GM23338 (cell line): ENCODE data around the gene RNF32. TPM values are rescaled to one million over a fixed set of nuclear protein-coding genes. Genes with fewer than 3 reads are reported as not detected.

ENCODE experiments used
- ATAC-seq: fragments of 200-7000 bp; cut with Tn5 transposase; 3 replicates; pipeline ENCODE4 v1.9.1; 2020
- DNase-seq: peaks from one replicate; pipeline ENCODE4 v3.0.0-alpha.2; 2015; ENCODE audit warnings: low spot score
- H2AFZ ChIP-seq: fragments of 200-600 bp; sonication (generic); 2 replicates; pipeline ENCODE4 v1.8.0; 2016; ENCODE audit warnings: antibody characterized with exemption, mild to moderate bottlenecking, moderate library complexity
- H3F3A ChIP-seq: fragments of 200-600 bp; sonication (generic); replicated peaks from 2 replicates; pipeline ENCODE4 v1.8.0; 2017; ENCODE audit warnings: antibody characterized with exemption, mixed run types, low read depth
- H3K27ac ChIP-seq: fragments of 200-600 bp; sonication (generic); 2 replicates; pipeline ENCODE4 v1.6.1; 2016; ENCODE audit warnings: low read depth
- H3K27me3 ChIP-seq: fragments of 200-600 bp; sonication (generic); 2 replicates; pipeline ENCODE4 v1.8.0; 2016; ENCODE audit warnings: mild to moderate bottlenecking, mixed run types, moderate library complexity; ENCODE audit not compliant: insufficient read depth
- H3K36me3 ChIP-seq: fragments of 200-600 bp; sonication (generic); 2 replicates; pipeline ENCODE4 v1.8.0; 2016; ENCODE audit warnings: mild to moderate bottlenecking; ENCODE audit not compliant: insufficient read depth
- H3K4me1 ChIP-seq: fragments of 200-600 bp; sonication (generic); 2 replicates; pipeline ENCODE4 v1.8.0; 2016; ENCODE audit warnings: mild to moderate bottlenecking, moderate library complexity; ENCODE audit not compliant: insufficient read depth
- H3K4me2 ChIP-seq: fragments of 200-600 bp; sonication (generic); 2 replicates; pipeline ENCODE4 v1.7.1; 2017; ENCODE audit warnings: mixed run types
- H3K4me3 ChIP-seq: fragments of 200-600 bp; sonication (generic); 2 replicates; pipeline ENCODE4 v1.6.1; 2016; ENCODE audit warnings: mixed run types
- H3K79me2 ChIP-seq: fragments of 200-600 bp; sonication (generic); replicated peaks from 2 replicates; pipeline ENCODE4 v1.8.0; 2017; ENCODE audit warnings: mild to moderate bottlenecking; ENCODE audit not compliant: insufficient read depth
- H3K9me2 ChIP-seq: fragments of 200-600 bp; sonication (generic); 2 replicates; pipeline ENCODE4 v1.8.0; 2017; ENCODE audit not compliant: insufficient read depth
- H4K20me1 ChIP-seq: fragments of 200-600 bp; sonication (generic); replicated peaks from 2 replicates; pipeline ENCODE4 v1.8.0; 2017; ENCODE audit warnings: mild to moderate bottlenecking; ENCODE audit not compliant: insufficient read depth
- H3K27ac Mint-ChIP-seq: 2 replicates; pipeline ENCODE4 v1.8.0; 2020; ENCODE audit warnings: inconsistent platforms, mild to moderate bottlenecking, moderate library complexity, mixed read lengths
- H3K27me3 Mint-ChIP-seq: 3 replicates; pipeline ENCODE4 v1.8.0; 2022; ENCODE audit warnings: low read depth, mild to moderate bottlenecking, moderate library complexity, mixed read lengths, inconsistent platforms; ENCODE audit not compliant: insufficient read depth, poor library complexity
- H3K36me3 Mint-ChIP-seq: 3 replicates; pipeline ENCODE4 v1.8.0; 2021; ENCODE audit warnings: low read depth, mild to moderate bottlenecking, inconsistent platforms, moderate library complexity, mixed read lengths
- H3K4me1 Mint-ChIP-seq: 3 replicates; pipeline ENCODE4 v1.8.0; 2020; ENCODE audit warnings: mild to moderate bottlenecking, inconsistent platforms, mixed read lengths
- H3K4me3 Mint-ChIP-seq: 3 replicates; pipeline ENCODE4 v1.8.0; 2021; ENCODE audit warnings: moderate library complexity, mild to moderate bottlenecking, inconsistent platforms, mixed read lengths
- H3K9me3 Mint-ChIP-seq: 3 replicates; pipeline ENCODE4 v1.8.0; 2020; ENCODE audit warnings: moderate library complexity, mild to moderate bottlenecking, inconsistent platforms, mixed read lengths
- CREB1 ChIP-seq: fragments of 250-450 bp; sonication (Bioruptor Pico); IDR thresholded peaks from 2 replicates; pipeline ENCODE4 v1.5.0; 2020; ENCODE audit warnings: low read depth, mild to moderate bottlenecking, moderate library complexity
- EZH2 ChIP-seq: fragments of 200-600 bp; sonication (generic); IDR thresholded peaks from one replicate; pipeline ENCODE4 v1.8.0; 2017; ENCODE audit warnings: antibody characterized with exemption, mild to moderate bottlenecking, low read depth; ENCODE audit not compliant: unreplicated experiment
- EZH2phosphoT487 ChIP-seq: fragments of 200-600 bp; sonication (generic); IDR thresholded peaks from one replicate; pipeline ENCODE4 v1.8.1; 2018; ENCODE audit warnings: antibody characterized with exemption; ENCODE audit not compliant: unreplicated experiment
- JUNB ChIP-seq: IDR thresholded peaks from one replicate; pipeline ENCODE4 v1.6.1; 2016; ENCODE audit warnings: antibody characterized with exemption; ENCODE audit not compliant: unreplicated experiment
- NANOG ChIP-seq: IDR thresholded peaks from 2 replicates; pipeline ENCODE4 v1.6.1; 2016; ENCODE audit warnings: antibody characterized with exemption, borderline replicate concordance
- POLR2AphosphoS5 ChIP-seq: IDR thresholded peaks from 2 replicates; pipeline ENCODE4 v1.6.1; 2016; ENCODE audit warnings: antibody characterized with exemption, low read depth
- STAT1 ChIP-seq: IDR thresholded peaks from one replicate; pipeline ENCODE4 v1.6.1; 2016; ENCODE audit warnings: antibody characterized with exemption; ENCODE audit not compliant: unreplicated experiment
- ZNF114 ChIP-seq: fragments of 250-450 bp; sonication (Bioruptor Pico); IDR thresholded peaks from 2 replicates; pipeline ENCODE4 v1.5.0; 2020; ENCODE audit warnings: mild to moderate bottlenecking, moderate library complexity
- ZNF331 ChIP-seq: fragments of 250-450 bp; sonication (Bioruptor Pico); IDR thresholded peaks from 2 replicates; pipeline ENCODE4 v1.5.0; 2020; ENCODE audit warnings: low read depth, mild to moderate bottlenecking, moderate library complexity
- polyA plus RNA-seq: library from polyadenylated mRNA; unstranded; fragments of >200 nt; fragmentation: Nextera tagmentation; extraction: Ambion mirVana; gene quantifications from 2 replicates; pipeline ENCODE4 v1.2.1, GENCODE V29; 2016
- total RNA-seq: library from RNA; depleted of rRNA; stranded (reverse); fragments of >200 nt; shearing (Covaris generic); gene quantifications from 2 replicates; pipeline ENCODE4 v1.2.3, GENCODE V29; 2014
- TF ChIP-seq, protein P1 (sequence below), 2 experiments: fragments of 200-600 bp in 1 of 2; sonication (generic) in 1 of 2; conservative IDR thresholded peaks; 2 replicates each; pipeline versions ENCODE4 v1.5.1 to v1.6.1; 2016 to 2017; ENCODE audit warnings: antibody characterized with exemption in 2 of 2, low read depth in 2 of 2, mild to moderate bottlenecking in 2 of 2, moderate library complexity in 1 of 2
- TF ChIP-seq, protein P2 (sequence below): IDR thresholded peaks from one replicate; pipeline ENCODE4 v1.6.1; 2018; ENCODE audit warnings: antibody characterized with exemption; ENCODE audit not compliant: unreplicated experiment
- TF ChIP-seq, protein P3 (sequence below): fragments of 250-450 bp; sonication (Bioruptor Pico); IDR thresholded peaks from 2 replicates; pipeline ENCODE4 v1.5.0; 2020; ENCODE audit warnings: mild to moderate bottlenecking, moderate library complexity
- TF ChIP-seq, protein P4 (sequence below): IDR thresholded peaks from 2 replicates; pipeline ENCODE4 v1.6.1; 2016; ENCODE audit warnings: antibody characterized with exemption

Gene RNF32
- total and polyA plus RNA-seq, 2 experiments from 2014 or later, result 0.56 to 2.0 TPM

DNA sequence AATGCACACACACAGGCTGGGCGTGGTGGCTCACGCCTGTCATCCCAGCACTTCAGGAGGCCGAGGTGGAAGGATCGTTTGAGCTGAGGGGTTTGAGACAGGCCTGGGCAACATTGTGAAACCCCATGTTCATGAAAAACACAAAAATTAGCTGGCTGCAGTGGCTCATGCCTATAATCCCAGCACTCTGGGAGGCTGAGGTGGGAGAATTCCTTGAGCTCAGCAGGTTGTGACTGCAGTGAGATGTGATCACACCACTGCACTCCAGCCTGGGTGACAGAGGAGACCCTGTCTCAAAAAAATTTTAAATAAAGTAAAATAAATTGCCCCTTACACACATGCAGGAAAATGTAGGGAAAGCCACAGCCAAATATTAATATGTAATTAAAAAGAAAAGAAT lies 44.1 kb downstream of the RNF32 start:
- Histone ChIP-seq H2AFZ (no peak overlapping the region), H3K4me3 (no peak overlapping the region), H3K9me2 (no peaks in the 10 kb centered on the region), H3K4me1 (no peaks in the 10 kb centered on the region), H3K79me2 (no peaks in the 10 kb centered on the region), H3K27me3 (no peaks in the 10 kb centered on the region), H4K20me1 (0 out of 2 replicates have a peak, but pooled peaks cover 4% of the 10 kb centered on the region), H3F3A (no peaks in the 10 kb centered on the region), H3K27ac (no peak overlapping the region), H3K4me2 (no peak overlapping the region), H3K36me3 (peaks cover 4% of the 10 kb centered on the region; the same call in 1 of the 2 replicates)
- H3K27me3 Mint-ChIP-seq, result no peaks in the 10 kb centered on the region
- H3K9me3 Mint-ChIP-seq, result no peaks in the 10 kb centered on the region
- no peaks in the 10 kb centered on the region; the same call in 2 of the 3 replicates for H3K36me3 Mint-ChIP-seq
- no peaks in the 10 kb centered on the region for H3K4me1 Mint-ChIP-seq
- DNase-seq, result no peak
- no peak for TF ChIP-seq POLR2AphosphoS5
- no peak for TF ChIP-seq NANOG
- TF ChIP-seq EZH2phosphoT487, result no peak
- no peak for TF ChIP-seq ZNF331
- TF ChIP-seq, protein P1, sequence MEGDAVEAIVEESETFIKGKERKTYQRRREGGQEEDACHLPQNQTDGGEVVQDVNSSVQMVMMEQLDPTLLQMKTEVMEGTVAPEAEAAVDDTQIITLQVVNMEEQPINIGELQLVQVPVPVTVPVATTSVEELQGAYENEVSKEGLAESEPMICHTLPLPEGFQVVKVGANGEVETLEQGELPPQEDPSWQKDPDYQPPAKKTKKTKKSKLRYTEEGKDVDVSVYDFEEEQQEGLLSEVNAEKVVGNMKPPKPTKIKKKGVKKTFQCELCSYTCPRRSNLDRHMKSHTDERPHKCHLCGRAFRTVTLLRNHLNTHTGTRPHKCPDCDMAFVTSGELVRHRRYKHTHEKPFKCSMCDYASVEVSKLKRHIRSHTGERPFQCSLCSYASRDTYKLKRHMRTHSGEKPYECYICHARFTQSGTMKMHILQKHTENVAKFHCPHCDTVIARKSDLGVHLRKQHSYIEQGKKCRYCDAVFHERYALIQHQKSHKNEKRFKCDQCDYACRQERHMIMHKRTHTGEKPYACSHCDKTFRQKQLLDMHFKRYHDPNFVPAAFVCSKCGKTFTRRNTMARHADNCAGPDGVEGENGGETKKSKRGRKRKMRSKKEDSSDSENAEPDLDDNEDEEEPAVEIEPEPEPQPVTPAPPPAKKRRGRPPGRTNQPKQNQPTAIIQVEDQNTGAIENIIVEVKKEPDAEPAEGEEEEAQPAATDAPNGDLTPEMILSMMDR (conservative IDR thresholded peaks at IDR 0.05; ENCODE audit: low read depth in 2 of 2), result no peak
- TF ChIP-seq CREB1, result no peak
- TF ChIP-seq, protein P2, sequence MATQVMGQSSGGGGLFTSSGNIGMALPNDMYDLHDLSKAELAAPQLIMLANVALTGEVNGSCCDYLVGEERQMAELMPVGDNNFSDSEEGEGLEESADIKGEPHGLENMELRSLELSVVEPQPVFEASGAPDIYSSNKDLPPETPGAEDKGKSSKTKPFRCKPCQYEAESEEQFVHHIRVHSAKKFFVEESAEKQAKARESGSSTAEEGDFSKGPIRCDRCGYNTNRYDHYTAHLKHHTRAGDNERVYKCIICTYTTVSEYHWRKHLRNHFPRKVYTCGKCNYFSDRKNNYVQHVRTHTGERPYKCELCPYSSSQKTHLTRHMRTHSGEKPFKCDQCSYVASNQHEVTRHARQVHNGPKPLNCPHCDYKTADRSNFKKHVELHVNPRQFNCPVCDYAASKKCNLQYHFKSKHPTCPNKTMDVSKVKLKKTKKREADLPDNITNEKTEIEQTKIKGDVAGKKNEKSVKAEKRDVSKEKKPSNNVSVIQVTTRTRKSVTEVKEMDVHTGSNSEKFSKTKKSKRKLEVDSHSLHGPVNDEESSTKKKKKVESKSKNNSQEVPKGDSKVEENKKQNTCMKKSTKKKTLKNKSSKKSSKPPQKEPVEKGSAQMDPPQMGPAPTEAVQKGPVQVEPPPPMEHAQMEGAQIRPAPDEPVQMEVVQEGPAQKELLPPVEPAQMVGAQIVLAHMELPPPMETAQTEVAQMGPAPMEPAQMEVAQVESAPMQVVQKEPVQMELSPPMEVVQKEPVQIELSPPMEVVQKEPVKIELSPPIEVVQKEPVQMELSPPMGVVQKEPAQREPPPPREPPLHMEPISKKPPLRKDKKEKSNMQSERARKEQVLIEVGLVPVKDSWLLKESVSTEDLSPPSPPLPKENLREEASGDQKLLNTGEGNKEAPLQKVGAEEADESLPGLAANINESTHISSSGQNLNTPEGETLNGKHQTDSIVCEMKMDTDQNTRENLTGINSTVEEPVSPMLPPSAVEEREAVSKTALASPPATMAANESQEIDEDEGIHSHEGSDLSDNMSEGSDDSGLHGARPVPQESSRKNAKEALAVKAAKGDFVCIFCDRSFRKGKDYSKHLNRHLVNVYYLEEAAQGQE, result no peak
- no peak for TF ChIP-seq ZNF114 (CRISPR knock-in tag)
- TF ChIP-seq, protein P3, sequence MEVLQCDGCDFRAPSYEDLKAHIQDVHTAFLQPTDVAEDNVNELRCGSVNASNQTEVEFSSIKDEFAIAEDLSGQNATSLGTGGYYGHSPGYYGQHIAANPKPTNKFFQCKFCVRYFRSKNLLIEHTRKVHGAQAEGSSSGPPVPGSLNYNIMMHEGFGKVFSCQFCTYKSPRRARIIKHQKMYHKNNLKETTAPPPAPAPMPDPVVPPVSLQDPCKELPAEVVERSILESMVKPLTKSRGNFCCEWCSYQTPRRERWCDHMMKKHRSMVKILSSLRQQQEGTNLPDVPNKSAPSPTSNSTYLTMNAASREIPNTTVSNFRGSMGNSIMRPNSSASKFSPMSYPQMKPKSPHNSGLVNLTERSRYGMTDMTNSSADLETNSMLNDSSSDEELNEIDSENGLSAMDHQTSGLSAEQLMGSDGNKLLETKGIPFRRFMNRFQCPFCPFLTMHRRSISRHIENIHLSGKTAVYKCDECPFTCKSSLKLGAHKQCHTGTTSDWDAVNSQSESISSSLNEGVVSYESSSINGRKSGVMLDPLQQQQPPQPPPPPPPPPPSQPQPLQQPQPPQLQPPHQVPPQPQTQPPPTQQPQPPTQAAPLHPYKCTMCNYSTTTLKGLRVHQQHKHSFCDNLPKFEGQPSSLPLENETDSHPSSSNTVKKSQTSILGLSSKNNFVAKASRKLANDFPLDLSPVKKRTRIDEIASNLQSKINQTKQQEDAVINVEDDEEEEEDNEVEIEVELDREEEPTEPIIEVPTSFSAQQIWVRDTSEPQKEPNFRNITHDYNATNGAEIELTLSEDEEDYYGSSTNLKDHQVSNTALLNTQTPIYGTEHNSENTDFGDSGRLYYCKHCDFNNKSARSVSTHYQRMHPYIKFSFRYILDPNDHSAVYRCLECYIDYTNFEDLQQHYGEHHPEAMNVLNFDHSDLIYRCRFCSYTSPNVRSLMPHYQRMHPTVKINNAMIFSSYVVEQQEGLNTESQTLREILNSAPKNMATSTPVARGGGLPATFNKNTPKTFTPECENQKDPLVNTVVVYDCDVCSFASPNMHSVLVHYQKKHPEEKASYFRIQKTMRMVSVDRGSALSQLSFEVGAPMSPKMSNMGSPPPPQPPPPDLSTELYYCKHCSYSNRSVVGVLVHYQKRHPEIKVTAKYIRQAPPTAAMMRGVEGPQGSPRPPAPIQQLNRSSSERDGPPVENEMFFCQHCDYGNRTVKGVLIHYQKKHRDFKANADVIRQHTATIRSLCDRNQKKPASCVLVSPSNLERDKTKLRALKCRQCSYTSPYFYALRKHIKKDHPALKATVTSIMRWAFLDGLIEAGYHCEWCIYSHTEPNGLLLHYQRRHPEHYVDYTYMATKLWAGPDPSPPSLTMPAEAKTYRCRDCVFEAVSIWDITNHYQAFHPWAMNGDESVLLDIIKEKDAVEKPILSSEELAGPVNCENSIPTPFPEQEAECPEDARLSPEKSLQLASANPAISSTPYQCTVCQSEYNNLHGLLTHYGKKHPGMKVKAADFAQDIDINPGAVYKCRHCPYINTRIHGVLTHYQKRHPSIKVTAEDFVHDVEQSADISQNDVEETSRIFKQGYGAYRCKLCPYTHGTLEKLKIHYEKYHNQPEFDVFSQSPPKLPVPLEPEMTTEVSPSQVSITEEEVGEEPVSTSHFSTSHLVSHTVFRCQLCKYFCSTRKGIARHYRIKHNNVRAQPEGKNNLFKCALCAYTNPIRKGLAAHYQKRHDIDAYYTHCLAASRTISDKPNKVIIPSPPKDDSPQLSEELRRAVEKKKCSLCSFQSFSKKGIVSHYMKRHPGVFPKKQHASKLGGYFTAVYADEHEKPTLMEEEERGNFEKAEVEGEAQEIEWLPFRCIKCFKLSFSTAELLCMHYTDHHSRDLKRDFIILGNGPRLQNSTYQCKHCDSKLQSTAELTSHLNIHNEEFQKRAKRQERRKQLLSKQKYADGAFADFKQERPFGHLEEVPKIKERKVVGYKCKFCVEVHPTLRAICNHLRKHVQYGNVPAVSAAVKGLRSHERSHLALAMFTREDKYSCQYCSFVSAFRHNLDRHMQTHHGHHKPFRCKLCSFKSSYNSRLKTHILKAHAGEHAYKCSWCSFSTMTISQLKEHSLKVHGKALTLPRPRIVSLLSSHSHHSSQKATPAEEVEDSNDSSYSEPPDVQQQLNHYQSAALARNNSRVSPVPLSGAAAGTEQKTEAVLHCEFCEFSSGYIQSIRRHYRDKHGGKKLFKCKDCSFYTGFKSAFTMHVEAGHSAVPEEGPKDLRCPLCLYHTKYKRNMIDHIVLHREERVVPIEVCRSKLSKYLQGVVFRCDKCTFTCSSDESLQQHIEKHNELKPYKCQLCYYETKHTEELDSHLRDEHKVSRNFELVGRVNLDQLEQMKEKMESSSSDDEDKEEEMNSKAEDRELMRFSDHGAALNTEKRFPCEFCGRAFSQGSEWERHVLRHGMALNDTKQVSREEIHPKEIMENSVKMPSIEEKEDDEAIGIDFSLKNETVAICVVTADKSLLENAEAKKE, result no peak
- TF ChIP-seq STAT1, result no peak
- TF ChIP-seq EZH2, result no peak
- no peak for TF ChIP-seq JUNB
- TF ChIP-seq, protein P4, sequence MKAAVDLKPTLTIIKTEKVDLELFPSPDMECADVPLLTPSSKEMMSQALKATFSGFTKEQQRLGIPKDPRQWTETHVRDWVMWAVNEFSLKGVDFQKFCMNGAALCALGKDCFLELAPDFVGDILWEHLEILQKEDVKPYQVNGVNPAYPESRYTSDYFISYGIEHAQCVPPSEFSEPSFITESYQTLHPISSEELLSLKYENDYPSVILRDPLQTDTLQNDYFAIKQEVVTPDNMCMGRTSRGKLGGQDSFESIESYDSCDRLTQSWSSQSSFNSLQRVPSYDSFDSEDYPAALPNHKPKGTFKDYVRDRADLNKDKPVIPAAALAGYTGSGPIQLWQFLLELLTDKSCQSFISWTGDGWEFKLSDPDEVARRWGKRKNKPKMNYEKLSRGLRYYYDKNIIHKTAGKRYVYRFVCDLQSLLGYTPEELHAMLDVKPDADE, result no peak
- no peak overlapping the region for H3K4me3 Mint-ChIP-seq
- no peak for ATAC-seq
- no peak overlapping the region for H3K27ac Mint-ChIP-seq
